GM06990 (cell line): ENCODE results near the gene HMGCL.
"Not testable (repeated sequence)": the region's sequence is repeated elsewhere in the genome, so short reads cannot be mapped to it uniquely, and the experiment has no call there.

ENCODE experiments used
- DNase-seq: peaks from one replicate; pipeline ENCODE4 v3.0.0-alpha.2; 2011; ENCODE audit not compliant: insufficient read length; ENCODE audit errors: extremely low read depth
- H3K27me3 ChIP-seq: replicated peaks from 2 replicates; pipeline ENCODE4 v1.6.0; 2011; ENCODE audit warnings: low read length; ENCODE audit not compliant: control insufficient read depth, insufficient read depth
- H3K36me3 ChIP-seq: 2 replicates; pipeline ENCODE4 v1.5.1; 2011; ENCODE audit warnings: low read length; ENCODE audit not compliant: control insufficient read depth, insufficient read depth
- H3K4me3 ChIP-seq: replicated peaks from 2 replicates; pipeline ENCODE4 v1.5.1; 2011; ENCODE audit warnings: low read depth, mild to moderate bottlenecking, control low read depth, low read length
- CTCF ChIP-seq: IDR thresholded peaks from 2 replicates; pipeline ENCODE4 v1.5.1; 2011; ENCODE audit warnings: low read length, control low read depth, mild to moderate bottlenecking, inconsistent platforms; ENCODE audit not compliant: insufficient read depth, poor library complexity, severe bottlenecking

HMGCL gene

GRCh38 chr1:23836037-23836436, 10.8 kb upstream of the HMGCL start:
- H3K4me3 ChIP-seq, result no peak overlapping the region
- no peaks in the 10 kb centered on the region for H3K36me3 ChIP-seq
- no peak for DNase-seq
- no peak for TF ChIP-seq CTCF
- no peaks in the 10 kb centered on the region for H3K27me3 ChIP-seq

- H3K36me3 ChIP-seq, H3K27me3 ChIP-seq, H3K4me3 ChIP-seq, DNase-seq: not testable (repeated sequence)
These were observed 8.9 kb upstream of the HMGCL start for GRCh38 chr1:23834156-23834555.

GRCh38 chr1:23827717-23828116, 2.5 kb upstream of the HMGCL start:
- H3K27me3 ChIP-seq, result no peaks in the 10 kb centered on the region
- no peak overlapping the region for H3K4me3 ChIP-seq
- TF ChIP-seq CTCF, result no peak
- no peak for DNase-seq
- H3K36me3 ChIP-seq, result no peaks in the 10 kb centered on the region

GRCh38 chr1:23826590-23826989, 1.4 kb upstream of the HMGCL start:
- not testable (repeated sequence) for H3K27me3 ChIP-seq, H3K36me3 ChIP-seq, DNase-seq, H3K4me3 ChIP-seq

- TF ChIP-seq CTCF, result no peak
- Histone ChIP-seq H3K36me3 (no peaks in the 10 kb centered on the region), H3K4me3 (peak overlapping the region; percentile 96), H3K27me3 (no peaks in the 10 kb centered on the region)
- DNase-seq, result peak; percentile 41
These were observed 713 bp upstream of the HMGCL start for GRCh38 chr1:23825762-23826522.

- no peak for TF ChIP-seq CTCF
- Histone ChIP-seq H3K36me3 (no peaks in the 10 kb centered on the region; the same call in 1 of the 2 replicates), H3K27me3 (no peaks in the 10 kb centered on the region), H3K4me3 (peak overlapping the region; percentile 96)
- DNase-seq, result no peak
These were observed 536 bp downstream of the HMGCL start for GRCh38 chr1:23824711-23825075.

- Histone ChIP-seq H3K27me3 (no peaks in the 10 kb centered on the region), H3K36me3 (no peaks in the 10 kb centered on the region; the same call in 1 of the 2 replicates), H3K4me3 (no peak overlapping the region)
- TF ChIP-seq CTCF, result no peak
- DNase-seq, result no peak
These were observed 1.5 kb downstream of the HMGCL start for GRCh38 chr1:23823767-23824166.
